Astrocyte of the cerebellum (primary cell): Measurements from ENCODE around the gene SETD2.

Experiments used
- DNase-seq: peaks from one replicate; pipeline ENCODE4 v3.0.0-alpha.2; 2011; ENCODE audit warnings: low read depth
- H3K4me3 ChIP-seq: 2 replicates; pipeline ENCODE4 v1.5.1; 2011; ENCODE audit warnings: mild to moderate bottlenecking, low read depth, low read length, moderate library complexity
- in situ Hi-C: cut with HindIII; loops from 2 replicates; pipeline ENCODE4 v1.10.0; 2017; ENCODE audit warnings: low sequenced_read_pairs
- TF ChIP-seq, protein P1 (sequence below): IDR thresholded peaks from 2 replicates; pipeline ENCODE4 v1.5.1; 2012; ENCODE audit warnings: low read length, low read depth, moderate library complexity, mild to moderate bottlenecking; ENCODE audit errors: missing control alignments

The SETD2 gene

DNA sequence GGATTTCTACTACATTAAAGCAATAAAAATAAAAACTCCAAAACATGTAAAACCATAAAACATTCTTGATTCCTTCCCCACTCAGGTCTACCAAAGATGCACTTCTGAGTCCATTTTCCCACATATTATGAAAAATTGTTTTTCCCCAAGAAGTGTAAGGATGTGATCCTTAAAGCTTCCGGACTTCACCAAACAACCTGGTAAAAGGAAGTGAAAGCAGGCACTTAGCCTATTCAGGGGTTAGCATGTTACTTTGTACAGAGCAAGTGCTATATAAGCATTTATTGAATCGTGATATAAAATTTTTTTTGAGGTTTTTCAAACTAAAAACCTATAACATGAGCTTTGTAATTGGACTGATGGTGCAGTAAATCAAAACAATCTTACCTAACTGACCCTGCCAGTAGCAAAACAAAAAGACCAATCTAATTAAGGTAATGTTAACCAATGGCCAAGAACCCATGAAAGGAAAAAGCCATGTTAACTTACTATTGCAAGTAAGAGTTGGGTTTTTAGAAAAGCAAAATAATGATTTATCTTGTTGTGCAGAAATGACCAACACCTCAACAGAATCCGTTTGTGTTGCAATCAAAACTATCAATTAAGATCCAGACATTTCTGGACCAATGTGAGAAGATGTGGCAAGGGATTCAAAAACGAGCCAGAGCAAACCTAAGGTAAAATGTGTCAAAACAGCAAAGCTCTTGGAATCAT, 1.8 kb downstream of the SETD2 start:
- DNase-seq, result no peak
- in situ Hi-C loops, result no loop called here
- TF ChIP-seq, protein P1, sequence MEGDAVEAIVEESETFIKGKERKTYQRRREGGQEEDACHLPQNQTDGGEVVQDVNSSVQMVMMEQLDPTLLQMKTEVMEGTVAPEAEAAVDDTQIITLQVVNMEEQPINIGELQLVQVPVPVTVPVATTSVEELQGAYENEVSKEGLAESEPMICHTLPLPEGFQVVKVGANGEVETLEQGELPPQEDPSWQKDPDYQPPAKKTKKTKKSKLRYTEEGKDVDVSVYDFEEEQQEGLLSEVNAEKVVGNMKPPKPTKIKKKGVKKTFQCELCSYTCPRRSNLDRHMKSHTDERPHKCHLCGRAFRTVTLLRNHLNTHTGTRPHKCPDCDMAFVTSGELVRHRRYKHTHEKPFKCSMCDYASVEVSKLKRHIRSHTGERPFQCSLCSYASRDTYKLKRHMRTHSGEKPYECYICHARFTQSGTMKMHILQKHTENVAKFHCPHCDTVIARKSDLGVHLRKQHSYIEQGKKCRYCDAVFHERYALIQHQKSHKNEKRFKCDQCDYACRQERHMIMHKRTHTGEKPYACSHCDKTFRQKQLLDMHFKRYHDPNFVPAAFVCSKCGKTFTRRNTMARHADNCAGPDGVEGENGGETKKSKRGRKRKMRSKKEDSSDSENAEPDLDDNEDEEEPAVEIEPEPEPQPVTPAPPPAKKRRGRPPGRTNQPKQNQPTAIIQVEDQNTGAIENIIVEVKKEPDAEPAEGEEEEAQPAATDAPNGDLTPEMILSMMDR, result no peak
- H3K4me3 ChIP-seq, result peak overlapping the region; percentile 95

DNA sequence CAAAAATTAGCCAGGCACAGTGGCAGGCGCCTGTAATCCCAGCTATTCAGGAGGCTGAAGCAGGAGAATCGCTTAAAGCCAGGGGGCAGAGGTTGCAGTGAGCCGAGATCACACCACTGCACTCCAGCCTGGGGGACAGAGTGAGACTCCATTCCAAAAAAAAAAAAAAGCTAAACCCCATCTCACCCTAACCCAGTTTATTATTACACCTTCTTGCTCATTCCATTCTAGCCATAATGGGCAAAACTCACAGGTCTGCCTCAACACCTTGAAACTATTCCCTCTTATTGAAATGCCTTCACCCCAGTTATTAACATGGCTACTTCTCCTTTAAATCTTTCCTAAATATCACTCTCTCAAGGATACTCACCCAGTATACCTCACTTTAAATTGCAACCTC, 4.1 kb downstream of the SETD2 start:
- no peak overlapping the region for H3K4me3 ChIP-seq
- in situ Hi-C loops, result no loop called here
- DNase-seq, result no peak
- TF ChIP-seq, protein P1, result no peak

DNA sequence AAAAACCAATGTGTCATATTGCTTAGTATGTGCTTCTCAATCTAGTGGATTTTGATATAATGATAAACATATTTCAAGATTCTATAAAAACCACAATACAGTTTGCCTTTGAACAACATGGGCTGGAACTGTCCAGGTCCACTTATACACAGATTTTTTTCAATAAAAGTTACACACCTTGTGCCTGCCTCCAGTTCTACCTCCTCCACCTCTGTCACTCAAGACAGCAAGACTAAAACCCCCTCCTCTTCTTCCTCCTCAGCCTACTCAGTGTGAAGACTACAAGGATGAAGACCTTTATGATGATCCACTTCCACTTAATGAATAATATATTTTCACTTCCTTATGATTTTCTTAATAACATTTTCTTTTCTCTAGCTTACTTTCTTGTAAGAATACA, 5.7 kb downstream of the SETD2 start:
- no peak for DNase-seq
- H3K4me3 ChIP-seq, result no peak overlapping the region
- TF ChIP-seq, protein P1, result no peak
- in situ Hi-C loops, result no loop called here

DNA sequence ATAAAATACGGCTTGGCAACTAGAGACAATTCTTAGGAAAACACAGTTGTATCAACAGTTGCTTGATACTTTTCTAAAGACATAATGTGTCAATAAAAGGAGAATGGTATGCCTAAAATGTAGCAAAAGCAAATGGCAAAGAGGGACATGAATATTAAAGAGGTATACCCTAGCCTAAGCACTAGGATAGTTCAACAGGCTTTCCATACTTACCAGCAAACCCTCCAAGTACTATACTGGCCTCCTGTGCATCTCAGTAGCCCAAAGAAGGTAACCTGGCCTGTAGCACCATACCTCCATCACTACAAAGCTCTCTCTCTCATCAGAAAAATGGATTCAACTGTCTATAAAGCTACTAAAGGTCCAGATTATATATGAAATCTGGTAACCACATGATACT, 7.5 kb downstream of the SETD2 start:
- in situ Hi-C loops, result no loop called here
- H3K4me3 ChIP-seq, result no peak overlapping the region
- TF ChIP-seq, protein P1, result no peak
- no peak for DNase-seq

DNA sequence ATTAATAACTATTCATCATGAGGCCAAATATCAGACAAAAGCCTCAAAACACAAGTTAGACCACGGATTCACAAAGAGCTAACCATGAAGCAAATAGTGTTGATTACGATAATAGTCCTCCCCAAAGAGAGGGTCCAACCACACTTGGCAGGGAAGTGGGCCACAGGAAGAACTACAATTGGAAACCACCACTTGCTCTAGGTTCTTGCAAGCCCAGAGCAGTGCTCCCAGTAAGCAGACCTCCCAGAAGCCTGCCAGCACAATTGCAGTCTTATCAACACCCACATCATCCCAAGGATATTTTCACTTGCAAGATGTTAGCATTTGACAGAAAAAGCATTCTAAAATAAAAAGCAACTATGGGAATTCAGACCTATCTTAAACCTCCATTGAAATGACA, 11.3 kb downstream of the SETD2 start:
- TF ChIP-seq, protein P1, result no peak
- DNase-seq, result no peak
- no peak overlapping the region for H3K4me3 ChIP-seq
- in situ Hi-C loops, result no loop called here

DNA sequence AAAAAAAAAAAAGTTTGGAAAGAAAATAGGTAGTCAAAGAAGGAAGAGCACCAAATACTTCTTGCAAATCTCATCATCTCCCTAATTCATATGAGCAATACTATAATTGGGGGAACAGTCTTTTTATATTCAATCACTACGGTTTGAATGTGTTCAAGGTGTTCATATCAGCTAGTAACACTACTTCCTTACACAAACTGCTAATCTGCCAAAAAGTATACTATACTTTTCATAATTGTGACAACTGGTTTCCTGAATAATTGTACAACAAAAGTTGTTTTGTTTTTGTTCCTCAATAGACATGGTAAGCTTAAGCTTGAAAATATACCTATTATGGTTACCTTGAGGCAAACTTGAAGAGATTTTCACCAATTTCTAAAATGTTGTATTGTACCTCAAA, 12.1 kb downstream of the SETD2 start:
- TF ChIP-seq, protein P1, result no peak

More for the DNA sequence above, 12.1 kb downstream of the SETD2 start:
- DNase-seq, result no peak
- no peak overlapping the region for H3K4me3 ChIP-seq
- in situ Hi-C loops, result no loop called here
